ENCODE measurements around the gene USP31. TPM values are rescaled to one million over a fixed set of nuclear protein-coding genes. Genes with fewer than 3 reads are reported as not detected.
A peak's percentile ranks its signal among the peaks of the same experiment; 100 is the strongest.

The USP31 gene
- total RNA-seq, 2 experiments from 2014 or later: 4.5 to 4.9 TPM

DNA sequence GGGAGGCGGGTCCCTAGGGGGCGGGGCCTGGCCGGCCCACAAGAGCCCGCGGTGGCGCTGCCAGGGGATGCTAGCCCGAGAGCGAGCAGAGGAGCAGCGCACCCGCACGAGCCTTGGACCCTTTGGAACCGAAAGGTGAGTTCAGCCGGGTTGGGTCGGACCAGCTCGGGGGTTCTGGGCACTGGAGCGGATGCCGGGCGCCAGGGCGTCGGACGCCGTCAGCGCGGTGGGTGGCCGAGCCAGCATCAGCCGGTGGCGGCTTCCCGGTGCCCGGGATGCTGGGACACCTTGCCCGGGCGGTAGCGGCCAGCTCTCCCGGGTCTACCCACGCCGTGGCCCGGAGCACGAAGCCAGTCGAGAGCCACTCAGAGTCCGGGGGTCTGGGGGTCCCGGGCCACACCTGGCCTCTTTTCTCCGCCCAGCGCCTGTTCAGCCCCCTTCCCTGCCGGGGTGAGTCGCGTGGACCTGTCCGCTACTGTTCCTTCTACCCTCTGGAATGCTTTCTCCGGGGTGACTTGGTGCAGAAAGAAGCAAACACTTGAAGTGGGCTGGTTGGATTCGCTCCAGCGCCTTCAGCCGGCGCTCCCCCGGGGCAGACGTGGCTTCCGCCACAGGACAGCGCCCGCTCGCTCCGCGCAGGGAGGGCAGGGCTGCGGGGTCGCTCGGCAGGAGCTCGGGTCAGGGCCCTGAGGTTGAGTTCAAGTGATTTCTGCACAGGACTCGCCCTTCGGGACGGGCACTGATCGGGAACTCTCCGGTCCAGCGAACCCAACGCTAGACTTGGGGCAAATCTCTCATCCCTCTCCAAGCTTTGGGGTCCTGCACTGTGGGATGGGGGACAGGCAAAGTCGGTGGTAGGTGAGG, 33.7 kb upstream of the USP31 start, which contains the start of gene SCNN1G:
Gene SCNN1G (plus strand): TSS at position 67 of the 864 bp plus-strand sequence. CDS start 3,527 bp downstream, outside the sequence.
- no peaks in the 10 kb centered on the region for H3K36me3 Mint-ChIP-seq (ENCODE audit: low read depth)
- POLR2A ChIA-PET: no interaction called here
- TF ChIP-seq, protein P1, sequence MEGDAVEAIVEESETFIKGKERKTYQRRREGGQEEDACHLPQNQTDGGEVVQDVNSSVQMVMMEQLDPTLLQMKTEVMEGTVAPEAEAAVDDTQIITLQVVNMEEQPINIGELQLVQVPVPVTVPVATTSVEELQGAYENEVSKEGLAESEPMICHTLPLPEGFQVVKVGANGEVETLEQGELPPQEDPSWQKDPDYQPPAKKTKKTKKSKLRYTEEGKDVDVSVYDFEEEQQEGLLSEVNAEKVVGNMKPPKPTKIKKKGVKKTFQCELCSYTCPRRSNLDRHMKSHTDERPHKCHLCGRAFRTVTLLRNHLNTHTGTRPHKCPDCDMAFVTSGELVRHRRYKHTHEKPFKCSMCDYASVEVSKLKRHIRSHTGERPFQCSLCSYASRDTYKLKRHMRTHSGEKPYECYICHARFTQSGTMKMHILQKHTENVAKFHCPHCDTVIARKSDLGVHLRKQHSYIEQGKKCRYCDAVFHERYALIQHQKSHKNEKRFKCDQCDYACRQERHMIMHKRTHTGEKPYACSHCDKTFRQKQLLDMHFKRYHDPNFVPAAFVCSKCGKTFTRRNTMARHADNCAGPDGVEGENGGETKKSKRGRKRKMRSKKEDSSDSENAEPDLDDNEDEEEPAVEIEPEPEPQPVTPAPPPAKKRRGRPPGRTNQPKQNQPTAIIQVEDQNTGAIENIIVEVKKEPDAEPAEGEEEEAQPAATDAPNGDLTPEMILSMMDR (IDR thresholded peaks at IDR 0.05): peak; percentile 78
- DNase-seq (no peak), ATAC-seq (no peak)
- CTCF ChIA-PET: interaction anchor here (1.0 to 8.5 kb wide), 10 partner anchors 9 to 276 kb away, joined by 3 to 113 read pairs (median 3); no protein-coding TSS in a partner anchor
- H3K27me3 Mint-ChIP-seq: peaks cover 51% of the 10 kb centered on the region
- intact Hi-C loops (cut with micrococcal nuclease): loop anchor here (5.0 kb wide), 1 partner anchor 249 kb away; no protein-coding TSS in a partner anchor
- H3K4me3 Mint-ChIP-seq: peak within 1 kb of the TSS; percentile 22
- H3K27ac Mint-ChIP-seq: no peak within 1 kb of the TSS
- H3K4me1 Mint-ChIP-seq (ENCODE audit: low read depth): peaks cover 7% of the 10 kb centered on the region
- no peaks in the 10 kb centered on the region for H3K9me3 Mint-ChIP-seq

DNA sequence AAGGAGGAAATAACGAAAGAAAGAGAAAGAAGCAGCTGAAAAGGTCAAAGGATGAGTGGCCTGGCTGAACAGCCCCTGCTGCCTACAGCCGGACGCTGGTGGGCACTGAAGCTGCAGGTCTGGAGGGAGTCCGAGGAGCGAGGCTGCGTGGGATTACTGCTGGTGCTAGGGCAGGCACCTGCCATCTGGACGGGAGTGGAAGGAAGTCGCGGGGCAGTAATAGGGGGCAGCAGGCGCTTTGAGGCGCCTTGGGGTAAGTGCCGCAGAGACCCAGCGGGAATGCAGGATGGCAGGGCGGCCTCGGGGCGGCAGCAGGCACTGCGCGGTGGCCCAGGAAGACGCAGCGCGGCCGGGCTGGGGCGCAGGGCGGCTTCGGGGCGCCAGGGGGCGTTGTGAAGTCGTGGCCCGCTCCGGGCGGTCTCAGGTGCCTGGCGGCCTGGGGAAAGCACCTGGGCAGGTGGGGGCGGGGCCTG, 33.0 kb upstream of the USP31 start:
- intact Hi-C loops (cut with micrococcal nuclease): loop anchor here (5.0 kb wide), 1 partner anchor 250 kb away; no protein-coding TSS in a partner anchor
- Mint-ChIP-seq H3K36me3 (ENCODE audit: low read depth) (no peaks in the 10 kb centered on the region), H3K27me3 (peaks cover 49% of the 10 kb centered on the region), H3K9me3 (no peaks in the 10 kb centered on the region), H3K4me1 (ENCODE audit: low read depth) (peaks cover 7% of the 10 kb centered on the region), H3K4me3 (peak overlapping the region; percentile 22), H3K27ac (no peak overlapping the region)
- ChIA-PET POLR2A (no interaction called here), CTCF (interaction anchor here (1.2 to 8.5 kb wide), 4 partner anchors 8 to 253 kb away, joined by 3 to 113 read pairs (median 6); no protein-coding TSS in a partner anchor)
- ATAC-seq (peak; percentile 100), DNase-seq (peak; percentile 82)
- TF ChIP-seq, protein P1 (IDR thresholded peaks at IDR 0.05): peak; percentile 90

DNA sequence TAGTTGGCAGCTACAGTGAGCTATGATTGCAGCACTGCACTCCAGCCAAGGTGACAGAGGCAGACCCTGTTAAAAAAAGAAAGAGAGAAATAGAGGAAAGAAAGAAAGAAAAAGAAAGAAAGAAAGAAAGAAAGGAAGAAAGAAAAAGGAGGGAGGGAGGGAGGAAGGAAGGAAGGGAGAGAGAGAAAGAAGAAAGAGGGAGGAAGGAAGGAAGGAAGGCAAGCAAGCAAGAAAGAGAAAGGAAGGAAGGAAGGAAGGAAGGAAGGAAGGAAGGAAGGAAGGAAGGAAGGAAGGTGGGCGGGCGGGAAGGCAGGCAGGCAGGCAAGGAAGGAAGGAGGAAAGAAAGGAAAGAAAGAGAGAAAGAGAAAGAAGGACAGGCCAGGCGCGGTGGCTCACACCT, 32.3 kb upstream of the USP31 start:
- TF ChIP-seq, protein P1 (IDR thresholded peaks at IDR 0.05): no peak
- Mint-ChIP-seq H3K36me3 (ENCODE audit: low read depth) (no peaks in the 10 kb centered on the region), H3K27ac (no peak overlapping the region), H3K4me1 (ENCODE audit: low read depth) (peaks cover 7% of the 10 kb centered on the region), H3K27me3 (peaks cover 49% of the 10 kb centered on the region), H3K9me3 (no peaks in the 10 kb centered on the region), H3K4me3 (no peak overlapping the region)
- CTCF ChIA-PET: interaction anchor here (0.9 to 8.5 kb wide), 4 partner anchors 29 to 254 kb away, joined by 3 to 113 read pairs (median 3); no protein-coding TSS in a partner anchor
- intact Hi-C loops (cut with micrococcal nuclease): loop anchor here (5.0 kb wide), 1 partner anchor 251 kb away; no protein-coding TSS in a partner anchor
- ATAC-seq: no peak
- POLR2A ChIA-PET: no interaction called here
- no peak for DNase-seq

DNA sequence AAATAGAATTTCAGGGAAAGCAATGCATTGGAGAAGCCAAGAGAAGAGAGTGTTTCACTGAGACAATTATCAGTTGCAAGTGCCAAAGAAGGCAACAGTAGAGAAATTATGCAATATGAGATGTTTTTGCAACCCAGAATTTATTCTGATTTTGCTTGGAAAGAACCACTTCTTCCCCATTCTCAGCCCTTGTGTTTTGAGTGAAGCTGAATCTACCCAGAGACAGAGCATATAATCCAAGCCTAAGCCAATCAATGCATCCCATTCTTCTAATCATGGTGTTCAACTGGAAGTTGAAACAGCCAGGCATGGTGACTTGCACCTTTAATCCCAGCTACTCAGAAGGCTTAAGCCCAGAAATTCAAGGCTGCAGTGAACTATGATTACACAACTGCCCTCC, 26.4 kb upstream of the USP31 start:
- POLR2A ChIA-PET: no interaction called here
- Mint-ChIP-seq H3K36me3 (ENCODE audit: low read depth) (no peaks in the 10 kb centered on the region), H3K27me3 (peaks cover 40% of the 10 kb centered on the region)

More for the DNA sequence above, 26.4 kb upstream of the USP31 start:
- ATAC-seq (no peak), DNase-seq (no peak)
- Mint-ChIP-seq H3K4me1 (ENCODE audit: low read depth) (no peaks in the 10 kb centered on the region), H3K4me3 (no peak overlapping the region), H3K27ac (no peak overlapping the region), H3K9me3 (no peaks in the 10 kb centered on the region)
- CTCF ChIA-PET: no interaction called here
- intact Hi-C loops (cut with micrococcal nuclease): no loop called here
- TF ChIP-seq, protein P1 (IDR thresholded peaks at IDR 0.05): no peak
